ENCODE results near the gene RAPGEF2.

DNA sequence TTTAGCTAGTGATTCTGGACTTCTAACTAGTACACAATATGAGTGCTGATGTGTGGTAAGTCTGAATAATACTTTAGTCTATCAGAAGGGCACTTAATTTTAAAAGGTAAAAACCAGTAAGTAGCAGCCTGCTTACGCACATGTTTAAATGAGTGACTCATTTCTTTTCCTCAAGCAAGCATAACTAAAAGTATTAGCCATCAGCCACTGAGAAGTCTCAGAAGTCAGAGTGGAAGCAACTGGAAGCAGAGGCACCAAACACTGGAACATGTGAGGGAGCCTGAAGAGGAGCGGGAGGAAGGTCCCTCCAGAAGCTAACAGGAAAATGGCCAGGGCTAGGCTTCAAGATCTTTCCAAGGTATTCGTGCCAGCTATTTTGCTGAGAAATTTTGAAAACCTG, 257.7 kb downstream of the RAPGEF2 start:
- TF ChIP-seq POLR2AphosphoS5 (IDR thresholded peaks at IDR 0.05; ENCODE audit: insufficient read depth in 1 of 2, low read depth in 1 of 2) (no peak), POLR2A (IDR thresholded peaks at IDR 0.05) (no peak)
- TF ChIP-seq, protein P1, sequence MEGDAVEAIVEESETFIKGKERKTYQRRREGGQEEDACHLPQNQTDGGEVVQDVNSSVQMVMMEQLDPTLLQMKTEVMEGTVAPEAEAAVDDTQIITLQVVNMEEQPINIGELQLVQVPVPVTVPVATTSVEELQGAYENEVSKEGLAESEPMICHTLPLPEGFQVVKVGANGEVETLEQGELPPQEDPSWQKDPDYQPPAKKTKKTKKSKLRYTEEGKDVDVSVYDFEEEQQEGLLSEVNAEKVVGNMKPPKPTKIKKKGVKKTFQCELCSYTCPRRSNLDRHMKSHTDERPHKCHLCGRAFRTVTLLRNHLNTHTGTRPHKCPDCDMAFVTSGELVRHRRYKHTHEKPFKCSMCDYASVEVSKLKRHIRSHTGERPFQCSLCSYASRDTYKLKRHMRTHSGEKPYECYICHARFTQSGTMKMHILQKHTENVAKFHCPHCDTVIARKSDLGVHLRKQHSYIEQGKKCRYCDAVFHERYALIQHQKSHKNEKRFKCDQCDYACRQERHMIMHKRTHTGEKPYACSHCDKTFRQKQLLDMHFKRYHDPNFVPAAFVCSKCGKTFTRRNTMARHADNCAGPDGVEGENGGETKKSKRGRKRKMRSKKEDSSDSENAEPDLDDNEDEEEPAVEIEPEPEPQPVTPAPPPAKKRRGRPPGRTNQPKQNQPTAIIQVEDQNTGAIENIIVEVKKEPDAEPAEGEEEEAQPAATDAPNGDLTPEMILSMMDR (IDR thresholded peaks at IDR 0.05): no peak
